Uterus (tissue), 4 donors: ENCODE data around the gene AIF1L. TPM values are rescaled to one million over a fixed set of nuclear protein-coding genes. Genes with fewer than 3 reads are reported as not detected.

Source experiments
- DNase-seq, 2 donors: peaks; one replicate each; pipeline ENCODE4 v3.0.0-alpha.2; 2019 to 2020
- H3K27ac ChIP-seq, 2 donors: fragments of 200-600 bp; sonication (generic); 1 replicate in 1 of 2; 2 replicates in 1 of 2; pipeline ENCODE4 v1.5.1; 2016 to 2018
- H3K27me3 ChIP-seq, 2 donors: fragments of 200-600 bp; sonication (generic); one replicate each; pipeline ENCODE4 v1.5.1; 2018 to 2019; ENCODE audit warnings: control low read depth in 1 of 2
- H3K36me3 ChIP-seq, 2 donors: fragments of 200-600 bp; sonication (generic); one replicate each; pipeline ENCODE4 v1.5.1; 2019; ENCODE audit warnings: control low read depth in 1 of 2
- H3K4me1 ChIP-seq, 2 donors: fragments of 200-600 bp; sonication (generic); one replicate each; pipeline ENCODE4 v1.5.1; 2018 to 2019; ENCODE audit warnings: control low read depth in 1 of 2
- H3K4me3 ChIP-seq, 2 donors: fragments of 200-600 bp; sonication (generic); 1 replicate in 1 of 2; 2 replicates in 1 of 2; pipeline ENCODE4 v1.5.1; 2018 to 2019; ENCODE audit warnings: mild to moderate bottlenecking in 1 of 2
- H3K9me3 ChIP-seq, 2 donors: fragments of 200-600 bp; sonication (generic); one replicate each; pipeline ENCODE4 v1.5.1; 2019; ENCODE audit warnings: control low read depth in 1 of 2
- POLR2A ChIP-seq, 2 donors: fragments of 450-650 bp; IDR thresholded peaks; one replicate each; pipeline ENCODE4 v1.6.1; 2016; ENCODE audit warnings: antibody characterized with exemption in 2 of 2, mild to moderate bottlenecking in 1 of 2, moderate library complexity in 1 of 2
- intact Hi-C: fragments of 100-400 bp; cut with DNase I; formaldehyde crosslinking; loops from one replicate; pipeline ENCODE4 v1.15.1; 2023; ENCODE audit warnings: low total_unique reads
- total RNA-seq, 4 donors: library from RNA; depleted of rRNA in 3 of 4; stranded (reverse); fragments of >200 nt in 3 of 4; gene quantifications; one replicate each; pipeline versions ENCODE4 v1.1.0 to v1.2.4, GENCODE V29; 2014 to 2023
- TF ChIP-seq, protein P1 (sequence below), 4 experiments: fragments of 200-600 bp in 2 of 4; fragments of 450-650 bp in 2 of 4; sonication (generic) in 2 of 4; IDR thresholded peaks; one replicate each; pipeline ENCODE4 v1.5.1; 2016 to 2019; ENCODE audit warnings: antibody characterized with exemption in 4 of 4, mild to moderate bottlenecking in 2 of 4, moderate library complexity in 1 of 4
- donor health status: DM: yes; HTN: yes; CAD: no.

AIF1L gene
- total RNA-seq, 4 donors from 2014 or later, result 4.9 to 27.3 (median 16.8) TPM

DNA sequence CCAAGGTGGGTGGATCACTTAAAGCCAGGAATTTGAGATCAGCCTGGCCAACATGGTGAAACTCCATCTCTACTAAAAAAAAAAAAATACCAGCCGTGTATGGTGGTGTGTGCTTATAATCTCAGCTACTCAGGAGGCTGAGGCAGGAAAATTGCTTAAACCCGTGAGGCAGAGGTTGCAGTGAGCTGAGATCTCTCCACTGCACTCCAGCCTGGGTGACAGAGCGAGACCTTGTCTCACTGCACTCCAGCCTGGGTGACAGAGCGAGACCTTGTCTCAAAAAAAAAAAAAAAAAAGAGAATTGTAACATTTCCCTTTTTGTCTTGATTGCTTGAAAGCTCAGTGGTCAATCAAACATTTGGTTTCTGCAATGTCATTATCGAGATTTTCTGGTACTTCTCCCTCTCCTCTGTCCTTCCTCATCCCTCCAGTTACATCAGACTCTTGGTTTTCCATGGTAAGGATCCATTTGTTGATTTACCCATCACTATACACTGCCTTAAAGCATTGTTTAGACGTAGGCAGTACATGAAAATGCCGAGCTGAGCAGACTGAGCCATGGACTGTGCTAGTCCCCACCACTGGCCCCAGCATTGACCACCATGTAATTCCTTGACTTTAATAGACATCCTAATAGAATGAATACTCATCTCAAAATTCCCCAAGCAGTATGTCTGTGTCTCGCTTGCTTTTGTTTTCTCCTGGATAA, 11.5 kb upstream of the AIF1L start:
- Histone ChIP-seq H3K27ac (no peak overlapping the region), H3K9me3 (no peaks in the 10 kb centered on the region), H3K36me3 (no peaks in the 10 kb centered on the region), H3K4me1 (no peaks in the 10 kb centered on the region), H3K27me3 (no peaks in the 10 kb centered on the region), H3K4me3 (no peak overlapping the region)
- TF ChIP-seq POLR2A (IDR thresholded peaks at IDR 0.05), result no peak
- TF ChIP-seq, protein P1, sequence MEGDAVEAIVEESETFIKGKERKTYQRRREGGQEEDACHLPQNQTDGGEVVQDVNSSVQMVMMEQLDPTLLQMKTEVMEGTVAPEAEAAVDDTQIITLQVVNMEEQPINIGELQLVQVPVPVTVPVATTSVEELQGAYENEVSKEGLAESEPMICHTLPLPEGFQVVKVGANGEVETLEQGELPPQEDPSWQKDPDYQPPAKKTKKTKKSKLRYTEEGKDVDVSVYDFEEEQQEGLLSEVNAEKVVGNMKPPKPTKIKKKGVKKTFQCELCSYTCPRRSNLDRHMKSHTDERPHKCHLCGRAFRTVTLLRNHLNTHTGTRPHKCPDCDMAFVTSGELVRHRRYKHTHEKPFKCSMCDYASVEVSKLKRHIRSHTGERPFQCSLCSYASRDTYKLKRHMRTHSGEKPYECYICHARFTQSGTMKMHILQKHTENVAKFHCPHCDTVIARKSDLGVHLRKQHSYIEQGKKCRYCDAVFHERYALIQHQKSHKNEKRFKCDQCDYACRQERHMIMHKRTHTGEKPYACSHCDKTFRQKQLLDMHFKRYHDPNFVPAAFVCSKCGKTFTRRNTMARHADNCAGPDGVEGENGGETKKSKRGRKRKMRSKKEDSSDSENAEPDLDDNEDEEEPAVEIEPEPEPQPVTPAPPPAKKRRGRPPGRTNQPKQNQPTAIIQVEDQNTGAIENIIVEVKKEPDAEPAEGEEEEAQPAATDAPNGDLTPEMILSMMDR (IDR thresholded peaks at IDR 0.05), result no peak
- intact Hi-C loops, result no loop called here
- DNase-seq, result no peak

GRCh38 chr9:131085370-131086122, 10.8 kb upstream of the AIF1L start:
- Histone ChIP-seq H3K27ac (no peak overlapping the region), H3K4me1 (no peaks in the 10 kb centered on the region), H3K4me3 (no peak overlapping the region), H3K36me3 (no peaks in the 10 kb centered on the region), H3K27me3 (no peaks in the 10 kb centered on the region), H3K9me3 (no peaks in the 10 kb centered on the region)
- intact Hi-C loops, result no loop called here
- no peak for DNase-seq
- no peak for TF ChIP-seq POLR2A (IDR thresholded peaks at IDR 0.05)
- TF ChIP-seq, protein P1 (IDR thresholded peaks at IDR 0.05), result no peak

- no peaks in the 10 kb centered on the region for H3K4me1 ChIP-seq
- no peaks in the 10 kb centered on the region for H3K9me3 ChIP-seq
- no peaks in the 10 kb centered on the region for H3K27me3 ChIP-seq
- no peak overlapping the region for H3K4me3 ChIP-seq
- TF ChIP-seq POLR2A (IDR thresholded peaks at IDR 0.05), result no peak
- TF ChIP-seq, protein P1 (IDR thresholded peaks at IDR 0.05), result no peak
- H3K36me3 ChIP-seq, result no peaks in the 10 kb centered on the region
- DNase-seq, result no peak
- intact Hi-C loops, result no loop called here
- no peak overlapping the region for H3K27ac ChIP-seq
These were observed 8.9 kb upstream of the AIF1L start for GRCh38 chr9:131087354-131087893.

GRCh38 chr9:131090025-131090787, 6.1 kb upstream of the AIF1L start:
- no peaks in the 10 kb centered on the region for H3K4me1 ChIP-seq
- H3K27ac ChIP-seq, result no peak overlapping the region
- intact Hi-C loops, result no loop called here
- no peaks in the 10 kb centered on the region for H3K9me3 ChIP-seq
- no peak overlapping the region for H3K4me3 ChIP-seq
- H3K36me3 ChIP-seq, result no peaks in the 10 kb centered on the region
- no peak for DNase-seq
- TF ChIP-seq, protein P1 (IDR thresholded peaks at IDR 0.05), result no peak
- no peak for TF ChIP-seq POLR2A (IDR thresholded peaks at IDR 0.05)
- peaks cover 0 to 4% of the 10 kb centered on the region in 2 donors for H3K27me3 ChIP-seq
